Measurements from ENCODE around the gene REX1BD. TPM values are rescaled to one million over a fixed set of nuclear protein-coding genes. Genes with fewer than 3 reads are reported as not detected.
A peak's percentile ranks its signal among the peaks of the same experiment; 100 is the strongest.

Gene REX1BD
- total and polyA plus RNA-seq, 2 of the 8 experiments (the other 6 are each of a cell fraction or from before 2014, with no cell fraction given), result 56.8 to 62.7 TPM

GRCh38 chr19:18587561-18587960, 1.0 kb upstream of the REX1BD start:
- ChIA-PET POLR2A (ENCODE audit: partially characterized antibody) (interaction anchor here (0.6 to 10.3 kb wide), 8 partner anchors 10 to 309 kb away, joined by 3 to 112 read pairs (median 4); partner anchors contain the start of genes KXD1 and UBA52), CTCF (ENCODE audit: partially characterized antibody) (interaction anchor here (0.6 to 12.5 kb wide), 30 partner anchors 8 to 268 kb away, joined by 3 to 139 read pairs (median 4); partner anchors contain the start of genes FKBP8, KXD1 and UBA52)
- Histone ChIP-seq H3K56ac (replicated peaks; ENCODE audit: insufficient read length, low read depth, low read length) (no peak overlapping the region), H3K4me2 (ENCODE audit: insufficient read depth in 1 of 2, low read depth in 2 of 2, low read length in 2 of 2) (peak overlapping the region; percentile 75 to 95; a peak in 3 of 4 replicates), H3K4ac (replicated peaks; ENCODE audit: insufficient read length, low read depth, low read length) (no peak overlapping the region), H3K4me3 (ENCODE audit: extremely low read depth in 1 of 4, insufficient read depth in 2 of 4, low read depth in 3 of 4, low read length in 4 of 4) (peak overlapping the region in 1 of 4 experiments; percentile 91; a peak in 1 of 8 replicates), H3K9me3 (ENCODE audit: insufficient read depth in 2 of 2, low read depth in 1 of 2, low read length in 1 of 2) (no peaks in the 10 kb centered on the region), H2BK15ac (ENCODE audit: low read length) (0 out of 2 replicates have a peak overlapping the region, but pooled peaks have one; percentile 8), H3K36me3 (ENCODE audit: control insufficient read depth in 2 of 4, insufficient read depth in 4 of 4, low read length in 3 of 4) (no peaks in the 10 kb centered on the region), H3K9ac (replicated peaks in 1 of 4; ENCODE audit: extremely low read depth in 1 of 4, low read depth in 3 of 4, low read length in 3 of 4) (no peak overlapping the region), H4K8ac (ENCODE audit: extremely low read depth, insufficient read depth, low read length) (peak overlapping the region; percentile 62; the same call in 1 of the 2 replicates), H2AK5ac (ENCODE audit: low read depth, low read length) (no peak overlapping the region), H2BK20ac (ENCODE audit: low read length) (no peak overlapping the region), H3K23ac (ENCODE audit: insufficient read length) (no peak overlapping the region), H2AFZ (ENCODE audit: low read length) (no peak overlapping the region), H3K79me1 (ENCODE audit: low read depth, low read length) (no peaks in the 10 kb centered on the region), H3K14ac (ENCODE audit: insufficient read length) (no peak overlapping the region), H4K5ac (ENCODE audit: insufficient read length, low read depth, low read length) (no peak overlapping the region), H2BK120ac (replicated peaks; ENCODE audit: low read depth, low read length) (no peak overlapping the region), H4K20me1 (replicated peaks in 1 of 2; ENCODE audit: control insufficient read depth in 1 of 2, insufficient read depth in 2 of 2, low read length in 2 of 2) (peaks cover 0 to 3% of the 10 kb centered on the region in 2 experiments), H4K91ac (replicated peaks; ENCODE audit: insufficient read length, low read length) (no peak overlapping the region), H3K79me2 (ENCODE audit: control insufficient read depth in 1 of 2, insufficient read depth in 2 of 2, low read length in 2 of 2) (no peaks in the 10 kb centered on the region), H3K18ac (ENCODE audit: extremely low read depth, low read length) (no peak overlapping the region), H3K27ac (ENCODE audit: low read depth, low read length) (no peak overlapping the region), H3K27me3 (replicated peaks in 1 of 4; ENCODE audit: control insufficient read depth in 3 of 4, extremely low read depth in 1 of 4, insufficient read depth in 3 of 4, low read length in 3 of 4) (no peaks in the 10 kb centered on the region; a peak in 1 of 7 replicates), H3K23me2 (ENCODE audit: low read depth, low read length) (peaks cover 11% of the 10 kb centered on the region), H2BK5ac (ENCODE audit: low read depth, low read length) (0 out of 2 replicates have a peak overlapping the region, but pooled peaks have one; percentile 18), H3K4me1 (replicated peaks in 1 of 4; ENCODE audit: control insufficient read depth in 3 of 4, insufficient read depth in 4 of 4, low read length in 3 of 4) (peaks cover 2 to 9% (median 6%) of the 10 kb centered on the region in 4 experiments; a peak in 6 of 7 replicates), H2BK12ac (ENCODE audit: low read depth, low read length) (0 out of 2 replicates have a peak overlapping the region, but pooled peaks have one; percentile 60)
- FAIRE-seq, result no peak
- 89% methylated on average over 10 of the region's 12 CpGs; no CpG with 5 or more reads in 1 of the 2 experiments for WGBS, 2 experiments (ENCODE audit: extremely low coverage in 1 of 2, insufficient coverage in 1 of 2, insufficient read length in 1 of 2, insufficient replicate concordance in 2 of 2, low coverage in 1 of 2, low lambda C conversion rate in 2 of 2, missing lambda C conversion rate in 1 of 2)
- DNase-seq (ENCODE audit: low read depth in 1 of 2, low spot score in 2 of 2), result no peak
- no peak for TF ChIP-seq RBBP5 (IDR thresholded peaks at IDR 0.05; ENCODE audit: borderline replicate concordance, low read depth, low read length)
